LHCN-M2 (cell line): ENCODE results near the gene ATP10D. TPM values are rescaled to one million over a fixed set of nuclear protein-coding genes. Genes with fewer than 3 reads are reported as not detected.

ENCODE experiments used
- DNase-seq: peaks from one replicate; pipeline ENCODE4 v3.0.0-alpha.2; 2012; ENCODE audit warnings: low read depth
- polyA plus RNA-seq: library from polyadenylated mRNA; unstranded; fragments of >200 nt; gene quantifications from one replicate; pipeline ENCODE4 v1.2.1, GENCODE V29; 2012; ENCODE audit warnings: missing spikeins
- total RNA-seq: library from RNA; depleted of rRNA; stranded (reverse); fragments of >200 nt; gene quantifications from 2 replicates; pipeline ENCODE4 v1.2.3, GENCODE V29; 2014; rRNA removed

ATP10D gene
- total RNA-seq, result 36.3 and 39.4 TPM in 2 replicates
- polyA plus RNA-seq, result 17.1 TPM

- DNase-seq, result peak; percentile 92
These were observed at the start of gene ATP10D for GRCh38 chr4:47485047-47485692. Gene ATP10D (plus strand): TSS chr4:47485275. CDS start chr4:47512541, 27,266 bp downstream.

GRCh38 chr4:47442980-47443379 lies 42.1 kb upstream of the ATP10D start:
- DNase-seq, result no peak

- DNase-seq, result no peak
These were observed 41.0 kb upstream of the ATP10D start for GRCh38 chr4:47444031-47444430.

GRCh38 chr4:47451657-47452056 lies 33.4 kb upstream of the ATP10D start:
- DNase-seq, result no peak

- no peak for DNase-seq
These were observed 22.3 kb upstream of the ATP10D start for GRCh38 chr4:47462799-47463234.

- DNase-seq, result peak; percentile 96
These were observed 21.7 kb upstream of the ATP10D start, which contains the start of gene COMMD8 for GRCh38 chr4:47463235-47463956. Gene COMMD8 (minus strand): TSS chr4:47463702. CDS start chr4:47463651, 51 bp downstream.

- no peak for DNase-seq
These were observed 20.1 kb upstream of the ATP10D start for GRCh38 chr4:47465004-47465403.

GRCh38 chr4:47466056-47466785 lies 18.9 kb upstream of the ATP10D start:
- no peak for DNase-seq

GRCh38 chr4:47468706-47469365 lies 16.2 kb upstream of the ATP10D start:
- DNase-seq, result no peak

GRCh38 chr4:47469951-47470350 lies 15.1 kb upstream of the ATP10D start:
- DNase-seq, result peak; percentile 22

- no peak for DNase-seq
These were observed 14.0 kb upstream of the ATP10D start for GRCh38 chr4:47471064-47471463.

- no peak for DNase-seq
These were observed 13.5 kb upstream of the ATP10D start for GRCh38 chr4:47471591-47471990.

GRCh38 chr4:47473141-47473750 lies 11.8 kb upstream of the ATP10D start:
- DNase-seq, result no peak

- DNase-seq, result no peak
These were observed 10.3 kb upstream of the ATP10D start for GRCh38 chr4:47474799-47475198.

- DNase-seq, result no peak
These were observed 9.7 kb upstream of the ATP10D start for GRCh38 chr4:47475411-47475810.

GRCh38 chr4:47478804-47479203 lies 6.3 kb upstream of the ATP10D start:
- DNase-seq, result no peak

GRCh38 chr4:47482326-47482725 lies 2.7 kb upstream of the ATP10D start:
- peak; percentile 79 for DNase-seq

GRCh38 chr4:47483745-47484144 lies 1.3 kb upstream of the ATP10D start:
- DNase-seq, result no peak

GRCh38 chr4:47484168-47484567 lies 907 bp upstream of the ATP10D start:
- no peak for DNase-seq

GRCh38 chr4:47485768-47486167 lies 693 bp downstream of the ATP10D start:
- peak; percentile 25 for DNase-seq

GRCh38 chr4:47486231-47486673 lies 1.2 kb downstream of the ATP10D start:
- DNase-seq, result no peak
